Uterus (tissue), 4 donors: ENCODE results near the gene HPGD. TPM values are rescaled to one million over a fixed set of nuclear protein-coding genes. Genes with fewer than 3 reads are reported as not detected.

Experiments used
- DNase-seq, 2 donors: peaks; one replicate each; pipeline ENCODE4 v3.0.0-alpha.2; 2019 to 2020
- H3K27ac ChIP-seq, 2 donors: fragments of 200-600 bp; sonication (generic); 1 replicate in 1 of 2; 2 replicates in 1 of 2; pipeline ENCODE4 v1.5.1; 2016 to 2018
- H3K27me3 ChIP-seq, 2 donors: fragments of 200-600 bp; sonication (generic); one replicate each; pipeline ENCODE4 v1.5.1; 2018 to 2019; ENCODE audit warnings: control low read depth in 1 of 2
- H3K36me3 ChIP-seq, 2 donors: fragments of 200-600 bp; sonication (generic); one replicate each; pipeline ENCODE4 v1.5.1; 2019; ENCODE audit warnings: control low read depth in 1 of 2
- H3K4me1 ChIP-seq, 2 donors: fragments of 200-600 bp; sonication (generic); one replicate each; pipeline ENCODE4 v1.5.1; 2018 to 2019; ENCODE audit warnings: control low read depth in 1 of 2
- H3K4me3 ChIP-seq, 2 donors: fragments of 200-600 bp; sonication (generic); 1 replicate in 1 of 2; 2 replicates in 1 of 2; pipeline ENCODE4 v1.5.1; 2018 to 2019; ENCODE audit warnings: mild to moderate bottlenecking in 1 of 2
- H3K9me3 ChIP-seq, 2 donors: fragments of 200-600 bp; sonication (generic); one replicate each; pipeline ENCODE4 v1.5.1; 2019; ENCODE audit warnings: control low read depth in 1 of 2
- CTCF ChIP-seq, 4 experiments: fragments of 200-600 bp in 2 of 4; fragments of 450-650 bp in 2 of 4; sonication (generic) in 2 of 4; IDR thresholded peaks; one replicate each; pipeline ENCODE4 v1.5.1; 2016 to 2019; ENCODE audit warnings: antibody characterized with exemption in 4 of 4, mild to moderate bottlenecking in 2 of 4, moderate library complexity in 1 of 4
- POLR2A ChIP-seq, 2 donors: fragments of 450-650 bp; IDR thresholded peaks; one replicate each; pipeline ENCODE4 v1.6.1; 2016; ENCODE audit warnings: antibody characterized with exemption in 2 of 2, mild to moderate bottlenecking in 1 of 2, moderate library complexity in 1 of 2
- intact Hi-C: fragments of 100-400 bp; cut with DNase I; formaldehyde crosslinking; loops from one replicate; pipeline ENCODE4 v1.15.1; 2023; ENCODE audit warnings: low total_unique reads
- total RNA-seq, 4 donors: library from RNA; depleted of rRNA in 3 of 4; stranded (reverse); fragments of >200 nt in 3 of 4; gene quantifications; one replicate each; pipeline versions ENCODE4 v1.1.0 to v1.2.4, GENCODE V29; 2014 to 2023
- donor health status: DM: yes; HTN: yes; CAD: no.

Gene HPGD
- total RNA-seq, 4 donors from 2014 or later: 47.4 to 190 (median 125) TPM

GRCh38 chr4:174483792-174484191 is 38.5 kb downstream of the HPGD start:
- intact Hi-C loops: no loop called here
- Histone ChIP-seq H3K27ac (no peak overlapping the region), H3K36me3 (no peaks in the 10 kb centered on the region), H3K9me3 (no peaks in the 10 kb centered on the region), H3K27me3 (no peaks in the 10 kb centered on the region), H3K4me3 (no peak overlapping the region), H3K4me1 (no peaks in the 10 kb centered on the region)
- TF ChIP-seq POLR2A (IDR thresholded peaks at IDR 0.05) (no peak), CTCF (IDR thresholded peaks at IDR 0.05) (no peak)
- DNase-seq: no peak

GRCh38 chr4:174479140-174479539 is 43.1 kb downstream of the HPGD start:
- H3K27me3 ChIP-seq: no peaks in the 10 kb centered on the region
- no peaks in the 10 kb centered on the region for H3K4me1 ChIP-seq
- intact Hi-C loops: no loop called here
- TF ChIP-seq CTCF (IDR thresholded peaks at IDR 0.05): no peak
- TF ChIP-seq POLR2A (IDR thresholded peaks at IDR 0.05): no peak
- no peaks in the 10 kb centered on the region for H3K36me3 ChIP-seq
- H3K27ac ChIP-seq: no peak overlapping the region
- DNase-seq: no peak
- H3K4me3 ChIP-seq: no peak overlapping the region
- no peaks in the 10 kb centered on the region for H3K9me3 ChIP-seq

DNA sequence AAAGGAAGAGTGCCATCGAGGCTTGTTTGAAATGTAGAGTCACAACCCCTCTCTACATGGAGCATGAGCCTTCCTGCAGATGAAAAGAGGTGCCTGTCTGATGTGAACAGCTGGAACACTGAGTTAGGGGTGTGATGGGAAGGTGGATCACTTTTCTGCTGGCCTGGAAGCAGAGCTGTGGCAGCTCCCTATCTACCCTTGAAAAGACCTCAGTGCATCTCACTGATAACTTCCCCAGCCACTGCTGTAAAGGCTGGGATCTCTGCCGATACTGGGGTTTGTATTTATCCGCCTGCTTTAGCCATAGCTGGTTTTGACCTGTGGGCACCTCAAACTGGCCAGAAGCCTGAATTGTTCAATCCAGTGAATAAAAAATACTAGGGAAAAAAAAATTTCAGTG is 46.8 kb downstream of the HPGD start:
- intact Hi-C loops: no loop called here
- Histone ChIP-seq H3K36me3 (no peaks in the 10 kb centered on the region), H3K9me3 (no peaks in the 10 kb centered on the region), H3K4me1 (no peaks in the 10 kb centered on the region), H3K27me3 (no peaks in the 10 kb centered on the region), H3K27ac (no peak overlapping the region), H3K4me3 (no peak overlapping the region)
- DNase-seq: no peak
- TF ChIP-seq CTCF (IDR thresholded peaks at IDR 0.05) (no peak), POLR2A (IDR thresholded peaks at IDR 0.05) (no peak)

DNA sequence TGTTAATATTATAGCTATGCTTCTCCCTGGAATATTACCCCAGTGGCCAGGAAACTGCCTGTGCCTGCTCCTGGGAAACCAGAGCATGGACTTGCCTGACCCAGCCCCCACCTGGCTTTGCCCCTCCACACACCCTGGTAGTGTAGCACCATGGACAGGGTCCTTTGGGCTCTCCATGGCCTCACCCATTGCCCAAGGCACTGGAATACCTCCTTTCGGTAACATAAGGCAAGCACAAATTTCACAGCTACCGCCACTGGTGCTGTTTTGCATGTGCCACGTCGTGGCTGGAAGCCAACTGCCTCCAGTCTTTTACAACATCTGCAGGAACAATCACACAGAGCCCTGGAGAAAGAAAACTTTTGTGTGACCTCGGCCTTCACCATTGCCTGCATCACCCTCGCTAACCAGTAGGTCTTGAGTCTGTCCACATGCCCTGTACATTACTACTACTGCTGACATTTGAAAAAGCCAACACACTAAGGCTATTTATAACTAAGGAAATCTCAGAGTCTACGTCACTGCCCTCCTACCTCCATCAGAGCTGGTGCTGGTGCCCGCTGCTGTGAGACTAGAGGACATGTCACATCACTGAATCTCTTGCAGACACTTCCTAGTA is 47.7 kb downstream of the HPGD start:
- Histone ChIP-seq H3K4me1 (no peaks in the 10 kb centered on the region), H3K9me3 (no peaks in the 10 kb centered on the region), H3K27ac (no peak overlapping the region), H3K4me3 (no peak overlapping the region), H3K36me3 (no peaks in the 10 kb centered on the region), H3K27me3 (no peaks in the 10 kb centered on the region)
- intact Hi-C loops: no loop called here
- TF ChIP-seq POLR2A (IDR thresholded peaks at IDR 0.05) (no peak), CTCF (IDR thresholded peaks at IDR 0.05) (no peak)
- no peak for DNase-seq

DNA sequence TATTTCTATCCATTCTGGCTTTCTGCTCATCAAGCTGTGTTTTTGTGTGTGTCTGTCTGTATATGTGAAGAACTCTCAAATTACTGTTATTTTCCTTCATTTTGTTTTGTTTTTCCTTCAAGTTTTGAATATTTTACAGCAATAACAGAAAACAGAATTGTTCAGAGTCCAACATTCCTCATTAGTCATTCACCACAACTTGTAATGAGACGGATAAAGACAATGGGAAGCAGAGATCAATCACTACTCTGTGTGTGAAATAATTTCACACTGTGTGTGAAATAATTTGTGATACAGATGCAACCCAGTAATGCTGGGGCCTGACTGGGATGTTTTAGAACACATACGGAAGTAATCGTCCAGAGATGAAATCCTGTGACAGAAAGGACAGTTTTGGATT is 55.2 kb downstream of the HPGD start:
- intact Hi-C loops: no loop called here
- Histone ChIP-seq H3K9me3 (no peaks in the 10 kb centered on the region), H3K4me3 (no peak overlapping the region), H3K4me1 (no peaks in the 10 kb centered on the region), H3K27ac (no peak overlapping the region), H3K36me3 (no peaks in the 10 kb centered on the region), H3K27me3 (no peaks in the 10 kb centered on the region)
- DNase-seq: no peak
- TF ChIP-seq CTCF (IDR thresholded peaks at IDR 0.05): no peak
- no peak for TF ChIP-seq POLR2A (IDR thresholded peaks at IDR 0.05)
